Measurements from ENCODE around the gene POMC.
"Not testable (repeated sequence)": the region's sequence is repeated elsewhere in the genome, so short reads cannot be mapped to it uniquely, and the experiment has no call there.

POMC gene

GRCh38 chr2:25176541-25177181, 8.3 kb upstream of the POMC start:
- no peak for ATAC-seq
- DNase-seq: no peak

- DNase-seq: no peak
- ATAC-seq: no peak
Observed at GRCh38 chr2:25176138-25176537, 7.8 kb upstream of the POMC start.

- DNase-seq (no peak), ATAC-seq (no peak)
Observed at GRCh38 chr2:25174192-25174861, 5.9 kb upstream of the POMC start.

GRCh38 chr2:25173719-25174118, 5.3 kb upstream of the POMC start:
- no peak for ATAC-seq

GRCh38 chr2:25170888-25171287, 2.5 kb upstream of the POMC start:
- DNase-seq (no peak), ATAC-seq (no peak)

More at GRCh38 chr2:25173719-25174118, 5.3 kb upstream of the POMC start:
- DNase-seq: no peak

- ATAC-seq: peak; percentile 5
Observed at GRCh38 chr2:25169073-25169470, 692 bp upstream of the POMC start.

GRCh38 chr2:25165992-25166875, 2.1 kb downstream of the POMC start:
- DNase-seq (peak; percentile 64), ATAC-seq (peak; percentile 75)

More at GRCh38 chr2:25169073-25169470, 692 bp upstream of the POMC start:
- no peak for DNase-seq

GRCh38 chr2:25164561-25164960, 3.8 kb downstream of the POMC start:
- ATAC-seq (no peak), DNase-seq (no peak)

GRCh38 chr2:25162061-25162460, 6.3 kb downstream of the POMC start:
- not testable (repeated sequence) for ATAC-seq, DNase-seq

GRCh38 chr2:25161055-25161781, 7.2 kb downstream of the POMC start:
- DNase-seq: peak; percentile 84
- peak; percentile 60 for ATAC-seq

- ATAC-seq (no peak), DNase-seq (no peak)
Observed at GRCh38 chr2:25160376-25160775, 8.0 kb downstream of the POMC start.

GRCh38 chr2:25159949-25160348, 8.4 kb downstream of the POMC start:
- ATAC-seq (no peak), DNase-seq (peak; percentile 15)

- no peak for ATAC-seq
- no peak for DNase-seq
Observed at GRCh38 chr2:25158096-25158852, 10.1 kb downstream of the POMC start.

- ATAC-seq (no peak), DNase-seq (no peak)
Observed at GRCh38 chr2:25155401-25155800, 13.0 kb downstream of the POMC start.

GRCh38 chr2:25151718-25152117, 16.7 kb downstream of the POMC start:
- ATAC-seq (no peak), DNase-seq (no peak)

- not testable (repeated sequence) for ATAC-seq, DNase-seq
Observed at GRCh38 chr2:25150993-25151392, 17.4 kb downstream of the POMC start.

- DNase-seq (no peak), ATAC-seq (no peak)
Observed at GRCh38 chr2:25149646-25150045, 18.7 kb downstream of the POMC start.

GRCh38 chr2:25146896-25147295, 21.5 kb downstream of the POMC start:
- ATAC-seq: no peak
- no peak for DNase-seq

- DNase-seq (no peak), ATAC-seq (peak; percentile 88)
Observed at GRCh38 chr2:25145803-25146202, 22.6 kb downstream of the POMC start.

- DNase-seq: no peak
Observed at GRCh38 chr2:25141120-25141519, 27.3 kb downstream of the POMC start.

GRCh38 chr2:25140535-25140934, 27.8 kb downstream of the POMC start:
- not testable (repeated sequence) for ATAC-seq, DNase-seq

More at GRCh38 chr2:25141120-25141519, 27.3 kb downstream of the POMC start:
- no peak for ATAC-seq
